ENCODE measurements around the gene FAM149B1.
A peak's percentile ranks its signal among the peaks of the same experiment; 100 is the strongest.

FAM149B1 gene

DNA sequence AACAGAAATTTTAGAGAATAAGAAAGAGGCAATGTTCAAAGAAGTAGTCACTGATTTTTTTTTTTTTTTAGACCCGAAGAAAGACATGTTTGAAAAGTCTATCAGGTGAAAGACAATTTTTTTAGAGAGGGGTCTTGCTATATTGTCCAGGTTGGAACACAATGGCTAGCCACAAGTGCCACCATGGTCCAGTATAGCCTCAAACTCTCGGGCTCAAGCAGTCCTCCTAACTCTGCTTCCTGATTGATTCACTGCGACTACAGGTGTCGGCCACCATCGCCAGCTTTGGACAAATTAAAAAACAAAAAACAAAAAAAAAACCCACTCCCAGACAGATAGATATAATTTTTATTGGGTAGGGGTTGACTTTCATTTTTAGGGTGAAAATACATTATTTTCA lies 22.3 kb downstream of the FAM149B1 start:
- H3K4me3 ChIP-seq (replicated peaks in 1 of 2; ENCODE audit: low read depth in 2 of 2, low read length in 2 of 2): no peak overlapping the region
- TF ChIP-seq, protein P1, sequence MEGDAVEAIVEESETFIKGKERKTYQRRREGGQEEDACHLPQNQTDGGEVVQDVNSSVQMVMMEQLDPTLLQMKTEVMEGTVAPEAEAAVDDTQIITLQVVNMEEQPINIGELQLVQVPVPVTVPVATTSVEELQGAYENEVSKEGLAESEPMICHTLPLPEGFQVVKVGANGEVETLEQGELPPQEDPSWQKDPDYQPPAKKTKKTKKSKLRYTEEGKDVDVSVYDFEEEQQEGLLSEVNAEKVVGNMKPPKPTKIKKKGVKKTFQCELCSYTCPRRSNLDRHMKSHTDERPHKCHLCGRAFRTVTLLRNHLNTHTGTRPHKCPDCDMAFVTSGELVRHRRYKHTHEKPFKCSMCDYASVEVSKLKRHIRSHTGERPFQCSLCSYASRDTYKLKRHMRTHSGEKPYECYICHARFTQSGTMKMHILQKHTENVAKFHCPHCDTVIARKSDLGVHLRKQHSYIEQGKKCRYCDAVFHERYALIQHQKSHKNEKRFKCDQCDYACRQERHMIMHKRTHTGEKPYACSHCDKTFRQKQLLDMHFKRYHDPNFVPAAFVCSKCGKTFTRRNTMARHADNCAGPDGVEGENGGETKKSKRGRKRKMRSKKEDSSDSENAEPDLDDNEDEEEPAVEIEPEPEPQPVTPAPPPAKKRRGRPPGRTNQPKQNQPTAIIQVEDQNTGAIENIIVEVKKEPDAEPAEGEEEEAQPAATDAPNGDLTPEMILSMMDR (IDR thresholded peaks at IDR 0.05; ENCODE audit: low read depth, low read length): no peak
- DNase-seq (ENCODE audit: low read depth in 2 of 2): no peak

DNA sequence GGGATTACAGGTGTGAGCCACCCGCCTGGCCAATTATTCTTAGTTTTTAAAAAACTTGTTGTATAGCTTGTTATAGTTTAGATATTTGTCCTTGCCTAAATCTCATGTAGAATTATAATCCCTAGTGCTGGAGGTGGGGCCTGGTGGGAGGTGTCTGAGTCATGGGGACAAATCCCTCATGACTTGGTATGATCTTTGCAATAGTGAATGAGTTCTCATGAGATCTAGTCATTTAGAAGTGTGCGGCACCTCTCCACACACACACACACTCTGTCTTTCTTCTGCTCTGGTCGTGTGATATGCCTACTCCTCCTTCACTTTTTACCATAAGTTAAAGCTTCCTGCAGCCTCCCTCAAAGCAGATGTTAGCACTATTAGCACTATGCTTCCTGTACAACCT lies 37.2 kb downstream of the FAM149B1 start:
- TF ChIP-seq, protein P1 (IDR thresholded peaks at IDR 0.05; ENCODE audit: low read depth, low read length): no peak
- no peak overlapping the region for H3K4me3 ChIP-seq (replicated peaks in 1 of 2; ENCODE audit: low read depth in 2 of 2, low read length in 2 of 2)
- no peak for DNase-seq (ENCODE audit: low read depth in 2 of 2)

DNA sequence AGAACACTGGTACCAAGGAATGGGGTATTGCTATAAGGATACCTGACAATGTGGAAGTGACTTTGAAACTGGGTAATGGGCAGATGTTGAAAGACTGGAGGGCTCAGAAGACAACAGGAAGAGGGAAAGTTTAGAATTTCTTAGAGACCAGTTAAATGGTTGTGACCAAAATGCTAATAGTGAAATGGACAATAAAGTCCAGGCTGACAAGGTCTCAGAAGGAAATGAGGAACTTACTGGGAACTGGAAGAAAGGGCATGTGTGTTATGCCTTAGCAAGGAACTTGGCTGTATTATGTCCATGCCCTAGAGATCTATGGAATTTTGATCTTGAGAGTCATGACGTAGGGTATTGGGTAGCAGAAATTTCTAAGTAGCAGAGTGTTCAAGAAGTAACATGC lies 38.0 kb downstream of the FAM149B1 start:
- no peak overlapping the region for H3K4me3 ChIP-seq (replicated peaks in 1 of 2; ENCODE audit: low read depth in 2 of 2, low read length in 2 of 2)
- TF ChIP-seq, protein P1 (IDR thresholded peaks at IDR 0.05; ENCODE audit: low read depth, low read length): no peak
- DNase-seq (ENCODE audit: low read depth in 2 of 2): no peak

DNA sequence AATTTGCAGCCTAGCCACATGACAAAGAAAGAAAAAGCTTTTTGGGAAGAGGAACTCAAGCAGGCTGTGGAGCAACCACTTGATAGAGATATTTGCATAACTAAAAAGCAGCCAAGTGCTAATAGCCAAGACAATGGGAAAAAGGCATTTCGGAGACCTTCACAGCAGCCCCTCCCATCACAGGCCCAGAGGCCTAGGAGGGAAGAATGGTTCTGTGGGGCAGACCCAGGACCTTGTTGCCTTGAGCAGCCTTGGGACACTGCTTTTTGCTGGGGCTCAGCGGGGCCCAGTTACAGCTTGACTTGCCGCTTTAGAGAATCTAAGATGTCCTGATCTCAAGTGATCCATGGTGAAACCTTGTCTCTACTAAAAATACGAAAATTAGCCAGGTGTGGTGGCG lies 38.5 kb downstream of the FAM149B1 start:
- TF ChIP-seq, protein P1 (IDR thresholded peaks at IDR 0.05; ENCODE audit: low read depth, low read length): no peak
- no peak for DNase-seq (ENCODE audit: low read depth in 2 of 2)
- H3K4me3 ChIP-seq (replicated peaks in 1 of 2; ENCODE audit: low read depth in 2 of 2, low read length in 2 of 2): no peak overlapping the region

DNA sequence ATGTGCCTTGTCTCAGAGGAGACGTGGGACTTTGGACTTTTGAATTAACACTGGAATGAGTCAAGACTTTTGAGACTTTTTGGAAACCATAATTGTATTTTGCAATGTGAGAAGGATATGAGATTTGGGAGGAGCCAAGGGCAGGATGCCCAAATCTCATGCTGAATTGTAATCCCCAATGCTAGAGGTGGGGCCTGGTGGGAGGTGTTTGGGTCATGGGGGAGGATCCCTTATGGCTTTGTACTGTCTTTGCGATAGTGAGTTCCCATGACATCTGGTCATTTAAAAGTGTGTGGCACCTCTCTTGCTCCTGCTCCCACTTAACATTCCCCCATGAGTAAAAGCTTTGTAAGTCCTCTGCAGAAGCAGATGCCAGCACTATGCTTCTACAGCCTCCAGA lies 40.0 kb downstream of the FAM149B1 start:
- peak in 1 of 2 donors; percentile 17 for DNase-seq (ENCODE audit: low read depth in 2 of 2)
- H3K4me3 ChIP-seq (replicated peaks in 1 of 2; ENCODE audit: low read depth in 2 of 2, low read length in 2 of 2): no peak overlapping the region
- TF ChIP-seq, protein P1 (IDR thresholded peaks at IDR 0.05; ENCODE audit: low read depth, low read length): no peak

DNA sequence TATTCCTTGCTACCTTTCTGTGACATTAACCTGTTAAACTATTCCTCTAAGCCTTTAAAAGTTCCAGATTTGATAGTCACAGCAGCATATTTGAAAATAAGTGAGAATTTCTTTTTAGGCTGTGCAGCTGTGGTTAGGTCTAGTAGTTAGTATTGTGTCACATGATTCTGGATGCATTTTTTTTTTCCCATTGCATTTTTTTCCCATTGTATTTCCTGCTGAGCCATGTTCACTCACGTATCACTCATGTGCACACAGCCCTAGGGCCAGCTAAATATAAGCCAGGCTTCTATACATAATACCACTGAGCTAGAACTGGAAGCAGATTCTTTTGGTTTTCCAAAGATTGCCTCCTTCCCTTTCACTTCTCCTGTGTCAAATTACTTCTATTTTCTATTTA lies 41.8 kb downstream of the FAM149B1 start:
- H3K4me3 ChIP-seq (replicated peaks in 1 of 2; ENCODE audit: low read depth in 2 of 2, low read length in 2 of 2): no peak overlapping the region
- TF ChIP-seq, protein P1 (IDR thresholded peaks at IDR 0.05; ENCODE audit: low read depth, low read length): no peak
- peak; percentile 23 to 72 for DNase-seq (ENCODE audit: low read depth in 2 of 2)

DNA sequence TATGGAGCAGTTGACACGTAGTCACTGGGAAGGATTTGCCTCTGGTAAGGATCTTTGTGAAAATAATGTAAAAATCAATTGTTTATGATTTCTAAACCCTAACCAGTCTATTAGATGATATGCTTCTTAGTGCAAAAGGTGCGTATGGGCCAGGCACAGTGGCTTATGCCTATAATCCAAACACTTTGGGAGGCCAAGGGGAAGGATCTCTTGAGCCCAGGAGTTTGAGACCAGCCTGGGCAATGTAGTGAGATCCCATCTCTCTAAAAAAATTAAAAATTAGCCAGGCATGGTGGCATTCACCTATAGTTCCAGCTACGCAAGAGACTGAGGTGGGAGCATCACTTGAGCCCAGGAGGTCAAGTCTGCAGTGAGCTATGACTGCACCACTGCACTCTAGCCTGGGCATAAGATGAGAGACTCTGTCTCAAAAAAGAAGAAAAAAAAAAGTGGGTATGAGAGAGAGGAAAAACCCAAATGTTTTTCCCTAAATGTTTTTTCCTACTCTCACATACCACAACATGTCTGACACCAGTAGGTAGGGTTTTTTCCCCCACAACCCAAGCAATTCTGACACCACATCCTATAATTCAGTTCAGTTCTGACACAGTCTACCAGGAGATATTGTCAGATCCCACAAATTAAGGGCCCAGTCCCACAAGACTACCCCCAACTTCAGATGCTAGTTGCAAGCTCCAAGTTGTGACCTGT lies 42.6 kb downstream of the FAM149B1 start:
- no peak overlapping the region for H3K4me3 ChIP-seq (replicated peaks in 1 of 2; ENCODE audit: low read depth in 2 of 2, low read length in 2 of 2)
- TF ChIP-seq, protein P1 (IDR thresholded peaks at IDR 0.05; ENCODE audit: low read depth, low read length): no peak
- DNase-seq (ENCODE audit: low read depth in 2 of 2): no peak

Data from cardiac fibroblast (primary cell).